ENCODE measurements around the gene TTC16.

Gene TTC16

GRCh38 chr9:127738666-127739065, 22.8 kb downstream of the TTC16 start:
- TF ChIP-seq CTCF (IDR thresholded peaks at IDR 0.05), result no peak

- no peak for TF ChIP-seq CTCF (IDR thresholded peaks at IDR 0.05)
These were observed 23.9 kb downstream of the TTC16 start for GRCh38 chr9:127739614-127740330.

GRCh38 chr9:127741831-127742434, 26.1 kb downstream of the TTC16 start:
- TF ChIP-seq CTCF (IDR thresholded peaks at IDR 0.05), result no peak

GRCh38 chr9:127742435-127743088, 26.7 kb downstream of the TTC16 start:
- TF ChIP-seq CTCF (IDR thresholded peaks at IDR 0.05), result no peak

GRCh38 chr9:127744398-127745110, 28.7 kb downstream of the TTC16 start:
- TF ChIP-seq CTCF (IDR thresholded peaks at IDR 0.05), result no peak

- TF ChIP-seq CTCF (IDR thresholded peaks at IDR 0.05), result no peak
These were observed 31.2 kb downstream of the TTC16 start for GRCh38 chr9:127746959-127747569.
